NCI-H1417 treated with DMSO at 0.1 percent for 48 hours (cell line): ENCODE results near the gene ILKAP.

ENCODE experiments used
- DNase-seq: peaks from one replicate; lab custom pipeline; 2025; lab: John Stamatoyannopoulos, UW

Gene ILKAP

DNA sequence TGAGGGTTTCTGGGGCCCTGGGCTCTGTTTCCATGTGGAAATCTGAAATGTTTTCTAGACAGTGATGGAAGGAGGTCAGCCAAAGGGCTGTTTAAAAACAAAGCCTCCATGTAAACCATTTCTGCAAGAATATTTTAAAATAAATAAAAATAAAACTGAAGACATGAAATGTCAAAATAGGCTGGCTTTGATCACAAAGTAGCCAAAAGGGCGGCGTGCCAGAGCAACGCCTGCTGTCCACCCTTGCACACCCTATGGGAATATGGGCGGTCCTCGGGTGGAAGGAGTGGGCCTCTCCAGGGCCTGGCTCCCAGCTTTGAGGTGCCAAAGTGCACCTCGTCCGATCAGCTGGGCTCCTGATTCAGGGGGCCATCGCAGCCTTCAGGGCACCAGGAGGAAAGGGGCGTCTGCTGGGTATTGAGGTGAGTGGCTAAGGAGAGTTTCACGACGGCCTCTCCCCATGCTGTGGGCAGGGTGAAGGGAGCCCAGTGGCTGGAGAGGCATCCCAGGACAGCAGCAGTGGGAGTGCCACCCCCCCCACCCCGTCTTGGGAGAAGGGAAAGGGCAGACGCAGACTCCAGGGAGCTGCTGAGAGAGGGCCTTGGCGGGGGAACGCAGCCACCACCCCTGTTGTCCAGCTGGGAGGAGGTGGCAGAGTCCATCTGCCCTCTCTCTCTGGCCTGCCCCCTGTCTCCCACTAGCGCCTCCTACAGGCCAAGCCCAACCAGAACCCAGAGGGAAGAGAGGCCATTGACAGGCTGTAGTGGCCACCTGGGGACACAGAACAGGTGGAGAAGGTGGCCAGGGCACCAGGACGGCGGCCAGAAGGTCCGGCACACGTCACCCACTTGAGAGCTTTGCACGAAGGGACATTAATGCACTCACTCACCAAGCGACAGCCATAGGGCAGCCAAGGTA, 50.5 kb downstream of the ILKAP start:
- no peak for DNase-seq

DNA sequence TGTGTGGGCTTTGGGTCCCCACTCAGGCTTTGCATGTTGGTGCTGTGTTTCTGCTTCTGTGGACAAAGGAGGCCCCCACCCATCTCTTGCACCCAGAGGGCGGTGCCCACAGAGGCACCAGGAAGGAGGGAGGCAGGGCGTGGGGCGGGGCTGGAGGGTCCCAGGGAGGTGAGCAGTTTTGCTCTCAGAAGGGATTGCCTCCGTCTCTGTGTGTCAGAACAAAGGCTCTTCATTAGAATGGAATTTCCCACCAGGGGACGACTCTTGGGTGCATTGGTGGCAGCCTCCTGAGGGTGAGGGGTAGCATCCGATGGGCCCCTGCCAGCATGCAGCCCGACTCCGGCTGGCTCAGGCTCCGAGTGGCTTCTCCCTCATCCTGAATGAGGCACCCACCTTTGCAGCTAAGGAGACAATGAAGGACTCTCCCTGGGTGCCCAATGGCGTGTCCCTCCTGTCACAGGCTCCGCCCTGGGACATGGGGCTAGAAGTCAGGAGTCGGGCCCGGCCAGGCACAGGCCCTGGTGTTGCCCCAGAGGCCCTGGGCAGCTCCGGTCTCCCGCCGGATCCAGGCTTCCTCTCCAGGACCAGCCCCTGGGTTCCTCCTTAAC, 51.8 kb downstream of the ILKAP start:
- DNase-seq, result no peak

GRCh38 chr2:238151205-238151604, 52.3 kb downstream of the ILKAP start:
- DNase-seq, result no peak

DNA sequence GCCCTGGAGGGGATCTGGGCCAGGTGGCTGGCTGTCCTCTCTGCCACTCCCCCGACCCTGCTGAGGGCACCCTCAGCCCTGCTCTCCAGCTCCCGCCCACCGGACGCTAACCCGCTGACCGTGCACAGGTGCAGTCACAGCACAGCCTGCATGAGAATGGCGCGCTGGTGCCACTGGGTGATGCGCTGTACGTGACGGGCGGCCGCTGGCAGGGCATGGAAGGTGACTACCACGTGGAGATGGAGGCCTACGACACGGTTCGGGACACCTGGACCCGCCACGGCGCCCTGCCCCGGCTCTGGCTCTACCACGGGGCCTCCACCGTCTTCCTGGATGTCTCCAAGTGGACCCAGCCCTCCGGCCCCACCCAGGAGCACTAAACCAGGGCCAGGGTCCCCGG, 52.8 kb downstream of the ILKAP start:
- DNase-seq, result no peak

DNA sequence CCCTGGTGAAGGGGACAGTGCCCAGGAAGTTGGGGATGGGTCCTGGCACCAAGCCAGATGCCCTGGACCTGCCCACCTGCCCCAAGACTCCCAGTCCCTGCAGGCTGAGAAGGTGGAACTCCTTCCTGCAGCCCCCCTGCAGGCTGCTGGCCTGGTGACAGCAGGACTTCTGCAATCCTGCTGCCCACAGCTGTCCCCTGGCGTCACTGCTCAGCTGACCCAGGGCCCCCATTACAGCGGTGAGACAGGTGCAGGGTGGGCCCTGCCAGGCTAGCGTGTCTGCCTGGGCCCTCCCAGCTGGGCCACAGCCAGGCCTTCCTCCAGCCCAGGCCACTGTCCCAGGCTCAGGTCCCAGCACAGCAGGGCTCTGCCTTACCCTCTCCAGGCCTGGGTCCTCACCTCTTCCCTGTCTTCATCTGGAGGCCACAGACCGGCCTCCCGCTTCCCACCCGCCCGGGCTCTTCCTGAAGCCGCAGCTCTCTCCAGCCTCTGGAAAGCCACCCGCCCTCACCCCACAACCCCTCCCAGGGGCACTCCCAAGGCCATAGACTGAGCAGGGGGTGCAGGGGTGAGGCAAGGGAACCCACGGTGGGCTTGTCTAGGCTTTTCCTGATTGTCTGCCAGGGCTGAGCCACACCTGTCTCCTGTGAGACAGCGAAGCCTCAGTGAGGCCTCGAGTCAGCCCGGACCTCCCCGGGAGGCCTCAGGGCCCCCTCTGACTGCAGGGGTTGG, 53.5 kb downstream of the ILKAP start:
- DNase-seq, result no peak

GRCh38 chr2:238148981-238149380, 54.5 kb downstream of the ILKAP start:
- no peak for DNase-seq

GRCh38 chr2:238146884-238147544, 56.5 kb downstream of the ILKAP start:
- no peak for DNase-seq

- DNase-seq, result no peak
Observed at GRCh38 chr2:238145851-238146250, 57.6 kb downstream of the ILKAP start.

- no peak for DNase-seq
Observed at GRCh38 chr2:238145046-238145445, 58.4 kb downstream of the ILKAP start.

- no peak for DNase-seq
Observed at GRCh38 chr2:238144262-238144661, 59.2 kb downstream of the ILKAP start.

- DNase-seq, result no peak
Observed at GRCh38 chr2:238143239-238143951, 60.1 kb downstream of the ILKAP start.

- DNase-seq, result no peak
Observed at GRCh38 chr2:238142382-238143205, 60.9 kb downstream of the ILKAP start.

GRCh38 chr2:238141541-238142318, 61.8 kb downstream of the ILKAP start:
- DNase-seq, result no peak

- no peak for DNase-seq
Observed at GRCh38 chr2:238140721-238141540, 62.6 kb downstream of the ILKAP start.

GRCh38 chr2:238140040-238140439, 63.5 kb downstream of the ILKAP start:
- no peak for DNase-seq

DNA sequence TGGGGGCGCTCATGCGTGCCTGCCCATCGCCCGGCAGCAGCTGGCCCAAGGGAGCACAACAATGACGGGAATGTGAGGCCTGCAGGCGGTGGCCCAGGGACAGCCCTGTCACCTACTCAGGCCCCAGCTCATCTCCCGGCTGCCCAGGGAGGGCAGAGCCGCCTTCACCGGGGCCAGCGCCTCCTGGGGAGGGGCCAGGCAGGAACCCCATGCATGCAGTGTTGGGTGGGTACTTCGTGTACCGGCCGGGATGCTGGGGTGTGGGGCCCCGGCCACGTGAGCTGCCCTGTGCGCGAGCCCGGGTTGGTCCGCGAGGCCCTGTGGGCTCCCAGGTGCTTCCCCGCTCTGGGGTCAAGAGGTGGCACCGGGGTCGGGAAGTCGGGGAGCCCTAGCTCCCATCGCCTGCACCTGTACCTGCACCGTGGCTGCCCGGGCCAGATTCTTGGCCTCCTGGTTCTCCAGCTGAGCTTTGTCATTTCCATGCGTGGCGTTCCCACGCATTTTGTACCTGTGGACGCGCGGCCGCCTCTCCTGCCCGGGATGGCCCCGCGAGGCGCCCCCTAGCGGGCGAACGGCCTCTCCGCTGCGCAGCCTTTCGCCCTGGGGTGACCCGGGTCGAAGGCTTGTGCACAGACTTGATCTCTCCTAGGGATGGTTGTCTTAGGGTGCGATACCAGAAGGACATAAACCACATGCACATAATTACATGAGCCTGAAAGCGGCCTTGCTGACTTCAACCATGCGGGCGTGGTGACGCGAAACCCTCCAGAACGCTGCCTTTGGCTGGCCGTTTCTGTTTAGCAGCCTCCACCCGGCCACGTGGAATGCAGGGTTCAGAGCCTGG, 64.1 kb downstream of the ILKAP start:
- no peak for DNase-seq

DNA sequence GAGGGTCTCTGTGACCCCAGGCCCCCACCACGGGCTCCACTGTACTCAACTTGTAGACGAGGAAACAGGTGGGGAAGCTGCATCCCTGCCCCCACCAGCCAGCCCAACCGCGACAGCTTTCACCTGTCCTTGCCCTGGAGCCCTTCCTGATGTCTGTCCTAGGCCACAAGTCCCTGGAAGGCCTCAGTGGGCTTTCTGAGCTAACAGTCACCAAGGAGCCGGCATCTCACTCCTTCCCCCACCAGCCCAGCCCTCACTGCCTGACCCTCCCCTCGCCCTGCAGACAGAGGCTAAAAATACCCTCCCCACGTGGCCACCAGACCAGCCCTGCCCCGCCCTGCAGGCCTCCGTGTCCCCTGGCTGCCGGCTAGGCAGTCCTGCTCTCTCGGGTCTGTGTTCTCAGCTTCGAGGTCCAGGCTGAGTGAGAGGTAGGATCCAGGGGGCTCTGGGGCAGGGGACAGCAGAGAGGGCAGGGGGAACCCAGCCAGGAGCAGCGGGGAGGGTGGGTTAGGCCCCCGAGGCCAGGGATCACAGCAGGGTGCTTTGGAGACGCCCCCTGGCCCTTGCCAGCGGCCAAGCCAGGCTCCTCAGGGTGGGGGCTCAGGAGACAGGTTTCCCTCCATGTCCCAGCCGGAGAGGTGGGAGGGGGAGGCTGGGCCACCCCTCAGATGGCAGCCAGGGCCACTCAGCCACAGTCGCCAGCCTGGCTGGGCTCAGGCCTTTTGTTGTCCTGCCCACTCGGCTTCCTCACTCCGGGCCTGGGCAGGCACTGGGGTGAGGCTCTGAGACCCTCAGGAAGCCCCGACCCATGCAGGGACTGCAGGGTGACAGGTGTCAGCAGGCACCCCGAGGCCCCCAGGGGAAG, 64.9 kb downstream of the ILKAP start, which contains the start of gene KLHL30:
Gene KLHL30, plus strand, starts transcription at position 338 of the 865 bp plus-strand sequence. CDS start 2,087 bp downstream, outside the sequence.
- DNase-seq, result no peak
